ENCODE results near the gene ECHDC1. TPM values are rescaled to one million over a fixed set of nuclear protein-coding genes. Genes with fewer than 3 reads are reported as not detected.

The ECHDC1 gene
- total and polyA plus RNA-seq, 5 donors = 31.9 to 40.5 (median 33.0) TPM

DNA sequence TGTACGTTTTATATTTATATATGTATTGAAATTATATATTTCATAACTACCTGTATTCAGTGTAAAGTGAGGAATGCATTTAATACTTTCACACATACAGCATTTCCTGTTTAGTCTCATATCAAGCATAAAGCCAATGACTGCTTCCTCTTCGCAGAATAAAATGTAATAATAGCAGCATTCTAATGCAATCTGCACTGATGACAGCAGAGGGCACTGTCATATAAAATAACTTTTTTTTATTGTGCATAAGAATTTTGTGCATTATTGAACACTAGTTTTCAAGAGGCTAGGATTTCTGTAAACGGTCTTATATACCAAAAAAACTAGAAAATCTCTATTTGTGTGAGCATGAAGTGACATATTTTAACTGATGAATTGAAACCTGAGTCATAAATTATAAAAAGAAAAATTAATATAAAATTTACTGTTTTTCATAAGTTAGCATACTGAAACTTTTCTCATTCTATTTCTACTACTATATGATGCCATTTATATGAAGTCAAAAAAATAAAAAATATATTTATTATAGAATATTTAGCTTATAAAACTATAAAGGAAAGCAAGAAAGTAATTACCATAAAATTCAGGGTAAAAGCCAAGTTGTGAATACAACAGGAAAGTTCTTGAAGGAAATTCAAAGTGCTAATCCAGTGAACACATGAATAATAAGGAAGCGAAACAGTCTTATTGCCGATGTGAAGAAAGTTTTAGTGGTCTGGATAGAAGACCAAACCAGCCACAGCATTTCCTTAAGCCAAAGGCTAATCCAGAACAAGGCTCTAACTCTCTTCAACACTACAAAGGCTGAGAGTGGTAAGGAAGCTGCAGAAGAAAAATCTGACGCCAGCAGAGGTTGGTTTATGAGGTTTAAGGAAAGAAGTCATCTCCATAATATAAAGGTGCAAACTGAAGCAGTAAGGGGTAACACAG, 40.4 kb downstream of the ECHDC1 start:
- DNase-seq (peak in 1 of 3 donors; percentile 58), ATAC-seq (no peak)
- Histone ChIP-seq H3K4me3 (ENCODE audit: low read length) (no peak overlapping the region), H3K9me3 (ENCODE audit: control insufficient read depth, low read length) (no peaks in the 10 kb centered on the region), H3K4me1 (ENCODE audit: control insufficient read depth, insufficient read depth, low read length) (peaks cover 3% of the 10 kb centered on the region), H3K27me3 (ENCODE audit: control insufficient read depth, insufficient read depth) (no peaks in the 10 kb centered on the region), H3K27ac (ENCODE audit: low read length) (no peak overlapping the region)
- intact Hi-C loops (cut with DNase I) = loop anchor here in 1 of 4 donors (10.0 kb wide), 2 partner anchors 122 to 232 kb away; no protein-coding TSS in a partner anchor
- 47% methylated on average over 6 of the region's 6 CpGs for WGBS

DNA sequence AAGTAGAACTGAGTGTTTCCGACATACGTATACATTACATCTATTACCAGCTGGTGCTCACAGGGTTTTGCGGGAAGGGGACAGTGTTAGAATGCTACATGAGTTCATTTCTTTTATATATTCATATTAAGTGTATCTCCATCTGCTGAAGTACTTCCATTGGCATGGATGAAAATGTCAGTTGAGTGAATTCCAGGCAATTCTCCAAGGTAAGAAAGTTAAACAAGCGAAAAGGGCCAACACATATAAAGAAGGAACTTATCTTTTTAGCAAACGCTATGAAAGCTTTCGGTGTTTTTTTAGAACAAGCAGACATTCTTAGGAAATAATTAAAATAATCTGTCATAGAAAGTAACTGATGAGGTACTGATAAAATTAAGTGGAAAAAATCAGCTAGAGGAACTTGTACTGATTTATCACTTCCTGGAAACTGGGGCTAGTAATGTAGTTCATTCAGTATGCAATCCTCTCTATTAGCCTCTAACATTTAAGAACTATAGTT, 42.2 kb downstream of the ECHDC1 start:
- ATAC-seq (peak in 1 of 2 donors; percentile 57), DNase-seq (no peak)
- Histone ChIP-seq H3K4me3 (ENCODE audit: low read length) (no peak overlapping the region), H3K27me3 (ENCODE audit: control insufficient read depth, insufficient read depth) (no peaks in the 10 kb centered on the region), H3K9me3 (ENCODE audit: control insufficient read depth, low read length) (no peaks in the 10 kb centered on the region), H3K4me1 (ENCODE audit: control insufficient read depth, insufficient read depth, low read length) (peaks cover 3% of the 10 kb centered on the region), H3K27ac (ENCODE audit: low read length) (no peak overlapping the region)
- intact Hi-C loops (cut with DNase I) = loop anchor here in 1 of 4 donors (10.0 kb wide), 2 partner anchors 124 to 234 kb away; no protein-coding TSS in a partner anchor
- WGBS = 55% methylated on average over 6 of the region's 6 CpGs

DNA sequence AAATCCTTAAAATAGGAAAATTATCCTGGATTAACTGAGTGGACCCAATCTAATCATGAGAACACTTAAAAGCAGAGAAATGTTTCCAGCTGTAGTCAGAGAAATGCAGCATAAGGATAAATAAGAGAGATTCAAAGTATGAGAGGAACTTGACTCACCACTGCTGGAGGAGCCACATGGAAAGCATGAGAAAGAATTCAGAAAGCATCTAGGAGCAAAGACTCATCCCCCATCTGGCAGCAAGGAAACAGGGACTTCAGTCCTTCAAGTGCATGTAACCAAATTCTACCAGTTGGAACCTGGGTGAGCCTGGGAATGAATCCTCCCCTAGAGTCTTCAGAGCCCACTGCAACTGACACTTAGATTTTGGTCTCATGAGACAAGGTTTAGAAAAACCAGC, 43.0 kb downstream of the ECHDC1 start:
- no peaks in the 10 kb centered on the region for H3K9me3 ChIP-seq (ENCODE audit: control insufficient read depth, low read length)
- intact Hi-C loops (cut with DNase I) = loop anchor here in 1 of 4 donors (10.0 kb wide), 2 partner anchors 124 to 234 kb away; no protein-coding TSS in a partner anchor
- peaks cover 3% of the 10 kb centered on the region for H3K4me1 ChIP-seq (ENCODE audit: control insufficient read depth, insufficient read depth, low read length)
- no peaks in the 10 kb centered on the region for H3K27me3 ChIP-seq (ENCODE audit: control insufficient read depth, insufficient read depth)
- H3K4me3 ChIP-seq (ENCODE audit: low read length) = no peak overlapping the region
- DNase-seq (no peak), ATAC-seq (peak; percentile 40 to 44)
- H3K27ac ChIP-seq (ENCODE audit: low read length) = no peak overlapping the region

DNA sequence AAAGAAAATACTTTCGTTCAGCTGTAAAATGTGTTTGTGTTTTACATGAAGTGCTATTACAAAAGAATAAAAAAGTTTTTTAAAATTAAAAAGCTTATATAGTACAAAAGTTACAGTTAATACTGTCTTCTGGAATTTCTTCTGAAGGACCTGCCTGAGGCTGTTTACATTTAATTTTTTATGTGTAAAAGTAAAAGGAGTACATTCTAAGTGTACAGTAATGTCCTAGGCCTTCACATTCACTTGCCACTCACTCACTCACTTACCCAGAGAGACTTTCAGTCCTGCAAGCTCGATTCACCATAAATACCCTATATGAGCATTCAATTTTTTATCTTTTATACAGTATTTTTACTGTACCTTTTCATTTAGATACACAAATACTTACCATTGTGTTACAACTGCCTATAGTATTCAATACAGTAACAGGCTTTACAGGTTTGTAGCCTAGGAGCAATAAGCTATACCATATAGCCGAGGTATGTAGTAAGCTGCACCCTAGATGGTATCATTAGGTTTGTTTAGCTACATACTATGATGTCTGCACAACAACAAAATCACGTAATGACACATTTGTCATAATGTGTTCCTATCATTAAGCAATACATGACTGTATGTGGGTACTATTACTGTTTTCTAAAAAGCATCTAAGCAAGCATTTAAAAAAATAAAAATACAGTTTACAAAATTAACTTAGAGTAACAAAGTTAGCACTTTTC, 43.7 kb downstream of the ECHDC1 start:
- ATAC-seq (no peak), DNase-seq (no peak)
- Histone ChIP-seq H3K4me3 (ENCODE audit: low read length) (no peak overlapping the region), H3K4me1 (ENCODE audit: control insufficient read depth, insufficient read depth, low read length) (peaks cover 3% of the 10 kb centered on the region), H3K9me3 (ENCODE audit: control insufficient read depth, low read length) (no peaks in the 10 kb centered on the region), H3K27ac (ENCODE audit: low read length) (no peak overlapping the region), H3K27me3 (ENCODE audit: control insufficient read depth, insufficient read depth) (no peaks in the 10 kb centered on the region)
- intact Hi-C loops (cut with DNase I) = loop anchor here in 1 of 4 donors (10.0 kb wide), 2 partner anchors 125 to 235 kb away; no protein-coding TSS in a partner anchor
- WGBS = 93% methylated on average over 4 of the region's 4 CpGs

DNA sequence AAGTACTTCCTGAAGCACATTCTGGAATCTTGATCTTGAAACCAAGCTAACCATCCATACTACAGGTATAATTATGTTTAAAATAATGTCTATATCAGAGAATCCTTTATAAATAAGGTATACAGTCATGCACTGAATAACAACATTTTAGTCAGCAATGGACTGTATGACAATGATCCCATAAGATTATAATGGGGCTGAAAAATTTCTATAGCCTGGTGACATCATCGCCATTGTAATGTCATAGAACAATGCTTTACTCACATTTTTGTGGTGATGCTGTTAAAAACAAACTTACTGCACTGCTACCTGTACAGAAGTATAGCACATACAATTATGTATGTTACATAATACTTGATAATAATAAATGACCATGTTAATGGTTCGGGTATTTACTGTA, 44.9 kb downstream of the ECHDC1 start:
- no peak overlapping the region for H3K27ac ChIP-seq (ENCODE audit: low read length)
- no peak overlapping the region for H3K4me3 ChIP-seq (ENCODE audit: low read length)
- intact Hi-C loops (cut with DNase I) = no loop called here
- no peaks in the 10 kb centered on the region for H3K27me3 ChIP-seq (ENCODE audit: control insufficient read depth, insufficient read depth)
- ATAC-seq (no peak), DNase-seq (no peak)
- H3K9me3 ChIP-seq (ENCODE audit: control insufficient read depth, low read length) = no peaks in the 10 kb centered on the region
- WGBS = 71% methylated on average over 2 of the region's 2 CpGs
- H3K4me1 ChIP-seq (ENCODE audit: control insufficient read depth, insufficient read depth, low read length) = peaks cover 3% of the 10 kb centered on the region

DNA sequence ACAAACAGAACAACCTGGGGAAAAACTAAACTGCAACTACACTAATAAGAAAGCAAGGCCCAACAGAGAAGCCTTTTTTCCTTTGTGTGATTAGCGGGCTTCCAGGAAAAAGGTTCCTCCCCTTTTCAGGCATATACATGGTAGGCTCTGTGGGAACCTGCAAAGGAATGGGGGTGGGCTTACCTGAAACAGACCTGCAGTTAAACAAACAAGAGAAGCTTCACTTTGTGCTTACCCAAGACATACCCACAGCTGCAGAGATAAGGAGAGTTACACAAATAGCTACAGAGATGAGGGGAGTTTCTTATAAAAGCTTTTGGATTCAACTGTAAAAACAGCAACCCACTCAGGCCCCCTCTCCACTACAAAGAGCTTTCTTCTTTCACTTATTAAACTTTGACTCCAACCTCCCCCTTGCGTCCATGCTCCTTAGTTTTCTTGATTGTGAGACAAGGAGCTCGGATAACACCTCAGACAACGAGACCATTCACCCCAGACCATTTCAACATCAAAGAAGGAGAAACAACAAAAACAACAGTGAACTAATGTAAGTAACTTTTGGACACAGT, 45.8 kb downstream of the ECHDC1 start:
- Histone ChIP-seq H3K27me3 (ENCODE audit: control insufficient read depth, insufficient read depth) (no peaks in the 10 kb centered on the region), H3K4me1 (ENCODE audit: control insufficient read depth, insufficient read depth, low read length) (peaks cover 3% of the 10 kb centered on the region), H3K27ac (ENCODE audit: low read length) (no peak overlapping the region), H3K9me3 (ENCODE audit: control insufficient read depth, low read length) (no peaks in the 10 kb centered on the region), H3K4me3 (ENCODE audit: low read length) (no peak overlapping the region)
- DNase-seq = no peak
- intact Hi-C loops (cut with DNase I) = no loop called here
- ATAC-seq = no peak
- WGBS = 90% methylated on average over 4 of the region's 4 CpGs

DNA sequence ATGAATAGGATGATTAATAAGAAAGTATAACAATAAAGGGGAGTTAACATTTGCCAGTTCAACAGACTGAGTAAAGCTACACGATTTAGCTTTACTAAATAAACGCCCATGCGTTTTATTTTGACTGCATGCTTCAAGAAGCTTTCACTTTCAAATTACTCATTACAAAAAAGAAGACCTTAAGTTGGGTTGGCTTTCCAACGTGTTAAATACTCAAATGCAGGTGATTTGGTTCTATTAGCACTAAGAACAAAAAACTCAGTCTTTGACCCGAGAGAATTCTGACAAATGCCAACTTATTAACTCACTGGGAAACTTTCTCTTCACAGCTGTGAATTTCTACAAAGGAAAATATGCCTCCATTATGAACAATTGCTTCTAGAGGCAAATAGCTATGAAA, 51.9 kb downstream of the ECHDC1 start:
- H3K27me3 ChIP-seq (ENCODE audit: control insufficient read depth, insufficient read depth) = no peaks in the 10 kb centered on the region
- DNase-seq = no peak
- no peaks in the 10 kb centered on the region for H3K9me3 ChIP-seq (ENCODE audit: control insufficient read depth, low read length)
- peaks cover 3% of the 10 kb centered on the region for H3K4me1 ChIP-seq (ENCODE audit: control insufficient read depth, insufficient read depth, low read length)
- WGBS = 62% methylated on average over 5 of the region's 5 CpGs
- no peak for ATAC-seq
- intact Hi-C loops (cut with DNase I) = no loop called here
- no peak overlapping the region for H3K27ac ChIP-seq (ENCODE audit: low read length)
- H3K4me3 ChIP-seq (ENCODE audit: low read length) = no peak overlapping the region

DNA sequence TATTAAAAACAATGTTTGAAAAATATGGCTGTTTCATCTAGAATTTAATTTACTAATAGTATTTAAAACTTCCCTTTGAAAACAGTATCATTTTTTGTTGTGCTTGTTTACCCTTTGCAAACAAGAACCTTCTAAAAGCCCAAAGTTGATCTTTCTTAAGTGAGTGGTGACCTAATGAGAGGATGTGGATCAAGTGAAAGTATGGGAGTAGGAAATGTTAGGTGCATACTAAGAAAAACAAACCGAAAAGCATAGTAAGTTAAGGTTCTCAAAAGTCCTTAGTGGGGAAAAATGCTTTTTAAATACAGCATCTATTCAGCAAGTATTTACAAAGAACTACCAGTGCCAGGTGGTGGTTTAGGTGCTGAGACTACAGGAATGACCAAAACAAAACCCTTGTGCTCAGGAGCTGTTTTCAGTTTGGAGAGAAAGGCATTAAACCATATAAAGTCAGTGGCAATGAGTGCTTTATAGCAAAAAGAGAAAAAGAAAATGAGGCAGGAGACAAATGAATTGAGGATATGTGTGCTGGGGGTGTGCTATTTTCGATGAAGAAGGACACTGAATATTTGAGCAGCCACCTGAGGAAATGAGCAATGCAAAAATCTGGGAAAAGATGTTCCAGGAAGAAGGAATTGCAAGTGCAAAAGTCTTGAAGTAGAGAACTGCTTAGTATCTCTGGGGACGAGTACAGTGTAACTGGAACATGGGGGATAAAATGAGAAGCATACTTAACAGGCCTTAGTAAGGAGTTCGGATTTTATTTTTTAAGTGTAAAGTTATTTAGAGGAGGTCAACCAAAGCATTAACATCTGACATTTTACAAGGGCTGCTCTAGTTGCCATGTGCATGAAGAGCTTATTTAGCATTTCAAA, 52.8 kb downstream of the ECHDC1 start:
- Histone ChIP-seq H3K4me1 (ENCODE audit: control insufficient read depth, insufficient read depth, low read length) (peaks cover 3% of the 10 kb centered on the region), H3K27ac (ENCODE audit: low read length) (no peak overlapping the region), H3K4me3 (ENCODE audit: low read length) (no peak overlapping the region), H3K27me3 (ENCODE audit: control insufficient read depth, insufficient read depth) (no peaks in the 10 kb centered on the region), H3K9me3 (ENCODE audit: control insufficient read depth, low read length) (no peaks in the 10 kb centered on the region)
- DNase-seq = no peak
- intact Hi-C loops (cut with DNase I) = no loop called here
- no peak for ATAC-seq
- 68% methylated on average over 4 of the region's 4 CpGs for WGBS

DNA sequence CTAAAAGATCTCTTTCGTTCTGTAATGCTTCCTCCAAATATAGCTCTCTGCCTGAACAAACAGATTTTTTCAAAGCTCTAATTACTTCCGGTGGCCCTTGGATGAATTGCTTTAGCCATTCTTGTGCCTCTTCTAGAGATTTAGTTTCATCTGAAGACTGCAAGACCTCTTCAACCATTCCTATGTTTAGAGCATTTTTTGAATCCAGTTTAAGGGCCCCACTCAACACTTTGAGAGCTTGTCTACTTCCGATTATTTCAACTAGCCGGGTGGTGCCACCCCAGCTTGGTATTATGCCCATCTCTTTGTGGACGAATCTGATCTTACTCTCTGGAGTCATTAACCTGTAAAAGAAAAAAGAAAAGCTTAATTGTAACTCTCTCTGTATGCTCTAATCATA, 53.5 kb downstream of the ECHDC1 start:
- H3K27me3 ChIP-seq (ENCODE audit: control insufficient read depth, insufficient read depth) = no peaks in the 10 kb centered on the region
- 63% methylated on average over 5 of the region's 5 CpGs for WGBS
- no peak overlapping the region for H3K27ac ChIP-seq (ENCODE audit: low read length)
- no peaks in the 10 kb centered on the region for H3K9me3 ChIP-seq (ENCODE audit: control insufficient read depth, low read length)
- intact Hi-C loops (cut with DNase I) = no loop called here
- no peak for DNase-seq
- H3K4me1 ChIP-seq (ENCODE audit: control insufficient read depth, insufficient read depth, low read length) = peaks cover 3% of the 10 kb centered on the region
- no peak overlapping the region for H3K4me3 ChIP-seq (ENCODE audit: low read length)
- no peak for ATAC-seq

DNA sequence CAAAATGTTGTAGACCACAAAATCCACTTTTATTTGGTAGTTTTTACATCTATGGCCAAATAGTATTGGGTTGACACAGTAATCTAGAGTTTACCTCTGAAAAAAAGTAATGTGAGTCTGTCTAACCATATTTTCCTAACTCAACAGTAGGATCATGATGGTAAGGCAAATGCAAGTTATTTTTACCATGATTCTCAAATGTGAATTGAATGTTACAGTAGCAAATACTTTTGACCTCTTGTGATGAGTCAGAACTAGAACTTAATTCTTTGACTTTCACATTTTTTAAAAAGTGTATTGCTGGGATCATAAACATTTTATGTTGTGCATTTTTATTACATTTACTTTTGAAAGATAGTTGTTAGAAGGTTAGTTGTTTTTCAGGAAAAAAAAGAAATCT, 54.7 kb downstream of the ECHDC1 start:
- intact Hi-C loops (cut with DNase I) = no loop called here
- Histone ChIP-seq H3K27me3 (ENCODE audit: control insufficient read depth, insufficient read depth) (no peaks in the 10 kb centered on the region), H3K27ac (ENCODE audit: low read length) (no peak overlapping the region), H3K4me1 (ENCODE audit: control insufficient read depth, insufficient read depth, low read length) (peaks cover 3% of the 10 kb centered on the region), H3K4me3 (ENCODE audit: low read length) (no peak overlapping the region), H3K9me3 (ENCODE audit: control insufficient read depth, low read length) (no peaks in the 10 kb centered on the region)
- DNase-seq (no peak), ATAC-seq (no peak)

Data from right cardiac atrium (tissue), 5 donors.